ENCODE data around the gene FBH1. TPM values are rescaled to one million over a fixed set of nuclear protein-coding genes. Genes with fewer than 3 reads are reported as not detected.
"Not testable (repeated sequence)": the region's sequence is repeated elsewhere in the genome, so short reads cannot be mapped to it uniquely, and the experiment has no call there.

The FBH1 gene
- total and polyA plus RNA-seq, 9 of the 15 experiments (the other 6 are each of a cell fraction or from before 2014, with no cell fraction given) = 13.4 to 108 (median 77.8) TPM

DNA sequence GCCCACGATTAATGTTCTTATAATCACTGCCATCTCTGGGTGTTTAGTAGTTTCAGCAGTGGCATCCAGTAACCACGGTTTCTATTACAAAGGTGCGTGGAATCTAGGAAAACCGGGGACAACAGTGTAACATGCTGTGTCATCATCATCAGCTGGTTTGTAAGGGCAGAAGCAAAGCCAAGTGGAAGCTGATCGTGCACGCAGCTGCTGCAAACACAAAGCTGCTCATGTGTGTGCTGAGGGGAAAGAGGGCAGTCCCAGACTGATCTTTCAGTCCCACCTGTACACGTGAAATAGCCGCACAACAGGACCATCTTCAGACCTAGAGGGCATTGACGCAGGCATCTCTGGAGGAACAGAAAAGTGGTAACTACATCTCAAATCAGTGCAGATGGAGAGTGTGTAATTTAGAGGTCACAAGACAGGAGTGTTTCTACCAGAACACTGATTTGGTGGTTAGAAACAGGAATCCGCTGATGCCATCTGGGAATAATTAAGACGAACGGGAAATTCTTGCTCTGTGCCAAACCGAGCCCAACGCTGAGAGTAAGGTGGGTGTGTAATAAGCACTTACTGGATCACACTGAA is 13.8 kb upstream of the FBH1 start:
- Histone ChIP-seq H3K4me3 (no peak overlapping the region), H3K4me2 (ENCODE audit: insufficient read depth, low read length) (no peak overlapping the region), H3K9me3 (replicated peaks; ENCODE audit: control insufficient read depth, insufficient read depth, low read depth, low read length) (no peaks in the 10 kb centered on the region), H3K79me2 (ENCODE audit: control insufficient read depth, insufficient read depth, low read length) (no peaks in the 10 kb centered on the region), H3K9me1 (ENCODE audit: control insufficient read depth, insufficient read depth, low read length) (no peaks in the 10 kb centered on the region), H3K27ac (ENCODE audit: extremely low read depth, low read depth, low read length) (no peak overlapping the region), H3K27me3 (ENCODE audit: control insufficient read depth in 2 of 2, insufficient read depth in 2 of 2, low read length in 2 of 2) (no peaks in the 10 kb centered on the region), H3K4me1 (replicated peaks in 1 of 2; ENCODE audit: control insufficient read depth in 2 of 2, insufficient read depth in 2 of 2, low read length in 2 of 2) (no peaks in the 10 kb centered on the region; a peak in 1 of 5 replicates), H4K20me1 (replicated peaks; ENCODE audit: control insufficient read depth, insufficient read depth, low read length) (no peaks in the 10 kb centered on the region), H2AFZ (ENCODE audit: low read depth, low read length) (no peak overlapping the region), H3K9ac (ENCODE audit: insufficient read depth in 1 of 2, low read depth in 2 of 2, low read length in 2 of 2) (no peak overlapping the region), H3K36me3 (ENCODE audit: control insufficient read depth, insufficient read depth, low read length) (peaks cover 39% of the 10 kb centered on the region)
- 74% methylated on average over 14 of the region's 14 CpGs for WGBS (ENCODE audit: insufficient coverage, low coverage, missing lambda C conversion rate)
- intact Hi-C loops (cut with micrococcal nuclease) (no loop called here), in situ Hi-C loops (cut with MboI) (no loop called here)
- DNase-seq (ENCODE audit: extremely low read depth in 1 of 4, low spot score in 3 of 4) (no peak), FAIRE-seq (no peak), ATAC-seq (no peak)
- TF ChIP-seq ZNF316 (IDR thresholded peaks at IDR 0.05) = peak; percentile 34; the same call in 1 of the 2 replicates
- TF ChIP-seq NFE2 (IDR thresholded peaks at IDR 0.05; ENCODE audit: low read depth) = 0 out of 2 replicates have a peak, but pooled peaks have one; percentile 11
- no peak for TF ChIP-seq MAFF (IDR thresholded peaks at IDR 0.05; ENCODE audit: low read length)
- TF ChIP-seq C11orf30 (IDR thresholded peaks at IDR 0.05; ENCODE audit: low read depth) = 0 out of 2 replicates have a peak, but pooled peaks have one; percentile 6
- BruUV-seq (replicated peaks) = no TSS peak
- ChIA-PET POLR2A (no interaction called here), CTCF (ENCODE audit: low intra/inter-chr PET ratio) (no interaction called here)

DNA sequence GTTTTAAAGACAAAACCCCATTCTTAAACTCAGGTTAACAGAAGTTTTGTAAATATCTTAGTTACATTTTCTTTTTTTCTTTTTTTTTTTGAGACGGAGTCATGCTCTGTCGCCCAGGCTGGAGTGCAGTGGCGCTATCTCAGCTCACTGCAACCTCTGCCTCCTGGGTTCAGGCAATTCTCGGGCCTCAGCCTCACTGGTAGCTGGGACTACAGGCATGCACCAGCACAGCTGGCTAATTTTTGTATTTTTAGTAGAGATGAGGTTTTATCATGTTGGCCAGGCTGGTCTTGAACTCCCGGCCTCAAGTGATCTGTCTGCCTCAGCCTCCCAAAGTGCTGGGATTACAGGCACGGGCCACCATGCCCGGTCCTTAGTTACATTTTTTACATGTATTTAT is 13.0 kb upstream of the FBH1 start:
- ATAC-seq; H3K4me3 ChIP-seq; H3K9ac ChIP-seq (ENCODE audit: insufficient read depth in 1 of 2, low read depth in 2 of 2, low read length in 2 of 2); H3K9me1 ChIP-seq (ENCODE audit: control insufficient read depth, insufficient read depth, low read length); H3K79me2 ChIP-seq (ENCODE audit: control insufficient read depth, insufficient read depth, low read length); H3K9me3 ChIP-seq (replicated peaks; ENCODE audit: control insufficient read depth, insufficient read depth, low read depth, low read length); POLR2A ChIA-PET; intact Hi-C loops (cut with micrococcal nuclease); H3K4me2 ChIP-seq (ENCODE audit: insufficient read depth, low read length); H3K27me3 ChIP-seq (ENCODE audit: control insufficient read depth in 2 of 2, insufficient read depth in 2 of 2, low read length in 2 of 2); H4K20me1 ChIP-seq (replicated peaks; ENCODE audit: control insufficient read depth, insufficient read depth, low read length); FAIRE-seq; H2AFZ ChIP-seq (ENCODE audit: low read depth, low read length); H3K4me1 ChIP-seq (replicated peaks in 1 of 2; ENCODE audit: control insufficient read depth in 2 of 2, insufficient read depth in 2 of 2, low read length in 2 of 2); DNase-seq (ENCODE audit: extremely low read depth in 1 of 4, low spot score in 3 of 4); H3K27ac ChIP-seq (ENCODE audit: extremely low read depth, low read depth, low read length); CTCF ChIA-PET (ENCODE audit: low intra/inter-chr PET ratio); BruUV-seq (replicated peaks); in situ Hi-C loops (cut with MboI): not testable (repeated sequence)
- WGBS (ENCODE audit: insufficient coverage, low coverage, missing lambda C conversion rate) = 96% methylated on average over 7 of the region's 7 CpGs
- H3K36me3 ChIP-seq (ENCODE audit: control insufficient read depth, insufficient read depth, low read length) = peaks cover 42% of the 10 kb centered on the region

Measured in K562 (cell line).